Calu3 (cell line): ENCODE results near the gene FAM163A. TPM values are rescaled to one million over a fixed set of nuclear protein-coding genes. Genes with fewer than 3 reads are reported as not detected.

ENCODE experiments used
- BruUV-seq: library from RNA; stranded (reverse); fragments of 400-500 nt; replicated peaks from 2 replicates; lab custom pipeline; 2021; lab: Mats Ljungman, UMichigan
- CTCF ChIA-PET: fragments of 300-600 bp; sonication (Branson Sonifier 250); formaldehyde crosslinking; loops from one replicate; lab custom pipeline; 2022; ENCODE audit warnings: antibody characterized with exemption; lab: Charles Lee
- DNase-seq: peaks from one replicate; pipeline ENCODE4 v3.0.0; 2022
- H3K27ac Mint-ChIP-seq: one replicate; pipeline ENCODE4 v1.8.0; 2022; ENCODE audit warnings: mixed read lengths; ENCODE audit not compliant: unreplicated experiment
- H3K27me3 Mint-ChIP-seq: one replicate; pipeline ENCODE4 v1.8.0; 2022; ENCODE audit warnings: mixed read lengths; ENCODE audit not compliant: unreplicated experiment
- H3K36me3 Mint-ChIP-seq: one replicate; pipeline ENCODE4 v1.8.0; 2022; ENCODE audit warnings: mild to moderate bottlenecking, moderate library complexity, mixed read lengths; ENCODE audit not compliant: insufficient read depth, unreplicated experiment
- H3K4me1 Mint-ChIP-seq: one replicate; pipeline ENCODE4 v1.8.0; 2022; ENCODE audit warnings: mild to moderate bottlenecking, low read depth, mixed read lengths; ENCODE audit not compliant: unreplicated experiment
- H3K4me3 Mint-ChIP-seq: one replicate; pipeline ENCODE4 v1.8.0; 2022; ENCODE audit warnings: mild to moderate bottlenecking, low read depth, moderate library complexity, mixed read lengths; ENCODE audit not compliant: unreplicated experiment
- H3K9me3 Mint-ChIP-seq: one replicate; pipeline ENCODE4 v1.8.0; 2022; ENCODE audit warnings: low read depth, mixed read lengths; ENCODE audit not compliant: unreplicated experiment
- CTCF ChIP-seq: fragments of 200-600 bp; IDR thresholded peaks from one replicate; pipeline ENCODE4 v1.8.0; 2022; ENCODE audit warnings: antibody characterized with exemption; ENCODE audit not compliant: unreplicated experiment
- intact Hi-C: fragments of 100-400 bp; cut with micrococcal nuclease; formaldehyde crosslinking; loops from one replicate; pipeline ENCODE4 v1.10.0; 2022; ENCODE audit not compliant: unreplicated experiment
- total RNA-seq: library from RNA; stranded (reverse); gene quantifications from 2 replicates; pipeline ENCODE4 v1.2.3, GENCODE V29; 2022

Gene FAM163A
- total RNA-seq, 1 experiment from 2014 or later: not detected

GRCh38 chr1:179760521-179760920 is 17.4 kb downstream of the FAM163A start:
- Mint-ChIP-seq H3K27me3 (no peaks in the 10 kb centered on the region), H3K36me3 (no peaks in the 10 kb centered on the region), H3K4me1 (no peaks in the 10 kb centered on the region), H3K4me3 (no peak overlapping the region), H3K9me3 (no peaks in the 10 kb centered on the region), H3K27ac (no peak overlapping the region)
- DNase-seq: no peak
- intact Hi-C loops: no loop called here
- BruUV-seq: no TSS peak
- no peak for TF ChIP-seq CTCF
- CTCF ChIA-PET: interaction anchor here (1.2 kb wide), 1 partner anchor 49 kb away, joined by 3 read pairs; no protein-coding TSS in a partner anchor

GRCh38 chr1:179761296-179761695 is 18.2 kb downstream of the FAM163A start:
- H3K9me3 Mint-ChIP-seq: no peaks in the 10 kb centered on the region
- DNase-seq: no peak
- H3K36me3 Mint-ChIP-seq: no peaks in the 10 kb centered on the region
- no peaks in the 10 kb centered on the region for H3K4me1 Mint-ChIP-seq
- no peak overlapping the region for H3K4me3 Mint-ChIP-seq
- intact Hi-C loops: no loop called here
- no peak for TF ChIP-seq CTCF
- no TSS peak for BruUV-seq
- CTCF ChIA-PET: interaction anchor here (1.2 kb wide), 1 partner anchor 48 kb away, joined by 3 read pairs; no protein-coding TSS in a partner anchor
- no peak overlapping the region for H3K27ac Mint-ChIP-seq
- H3K27me3 Mint-ChIP-seq: no peaks in the 10 kb centered on the region

- no peak for TF ChIP-seq CTCF
- BruUV-seq: no TSS peak
- H3K36me3 Mint-ChIP-seq: no peaks in the 10 kb centered on the region
- H3K4me3 Mint-ChIP-seq: no peak overlapping the region
- H3K27me3 Mint-ChIP-seq: no peaks in the 10 kb centered on the region
- CTCF ChIA-PET: interaction anchor here (0.6 to 1.2 kb wide), 3 partner anchors 13 to 52 kb away, joined by 3 to 5 read pairs (median 3); no protein-coding TSS in a partner anchor
- H3K27ac Mint-ChIP-seq: no peak overlapping the region
- H3K9me3 Mint-ChIP-seq: no peaks in the 10 kb centered on the region
- H3K4me1 Mint-ChIP-seq: no peaks in the 10 kb centered on the region
- DNase-seq: no peak
- intact Hi-C loops: no loop called here
Measured at GRCh38 chr1:179761846-179762640, 19.0 kb downstream of the FAM163A start.

- no peaks in the 10 kb centered on the region for H3K9me3 Mint-ChIP-seq
- BruUV-seq: no TSS peak
- DNase-seq: no peak
- no peaks in the 10 kb centered on the region for H3K36me3 Mint-ChIP-seq
- intact Hi-C loops: no loop called here
- peaks cover 25% of the 10 kb centered on the region for H3K27me3 Mint-ChIP-seq
- CTCF ChIA-PET: no interaction called here
- H3K4me3 Mint-ChIP-seq: no peak overlapping the region
- no peaks in the 10 kb centered on the region for H3K4me1 Mint-ChIP-seq
- no peak for TF ChIP-seq CTCF
- no peak overlapping the region for H3K27ac Mint-ChIP-seq
Measured at GRCh38 chr1:179767177-179767581, 24.1 kb downstream of the FAM163A start.
